GM18873 (cell line): ENCODE results near the gene ABCB11.
A peak's percentile ranks its signal among the peaks of the same experiment; 100 is the strongest.
"Not testable (repeated sequence)": the region's sequence is repeated elsewhere in the genome, so short reads cannot be mapped to it uniquely, and the experiment has no call there.

ENCODE experiments used
- ATAC-seq: cut with Tn5 transposase; IDR thresholded peaks from one replicate; pipeline ENCODE4 v1.9.1; 2021; ENCODE audit warnings: mild to moderate bottlenecking, moderate library complexity, moderate number of reproducible peaks; ENCODE audit not compliant: unreplicated experiment, low FRiP score

ABCB11 gene

DNA sequence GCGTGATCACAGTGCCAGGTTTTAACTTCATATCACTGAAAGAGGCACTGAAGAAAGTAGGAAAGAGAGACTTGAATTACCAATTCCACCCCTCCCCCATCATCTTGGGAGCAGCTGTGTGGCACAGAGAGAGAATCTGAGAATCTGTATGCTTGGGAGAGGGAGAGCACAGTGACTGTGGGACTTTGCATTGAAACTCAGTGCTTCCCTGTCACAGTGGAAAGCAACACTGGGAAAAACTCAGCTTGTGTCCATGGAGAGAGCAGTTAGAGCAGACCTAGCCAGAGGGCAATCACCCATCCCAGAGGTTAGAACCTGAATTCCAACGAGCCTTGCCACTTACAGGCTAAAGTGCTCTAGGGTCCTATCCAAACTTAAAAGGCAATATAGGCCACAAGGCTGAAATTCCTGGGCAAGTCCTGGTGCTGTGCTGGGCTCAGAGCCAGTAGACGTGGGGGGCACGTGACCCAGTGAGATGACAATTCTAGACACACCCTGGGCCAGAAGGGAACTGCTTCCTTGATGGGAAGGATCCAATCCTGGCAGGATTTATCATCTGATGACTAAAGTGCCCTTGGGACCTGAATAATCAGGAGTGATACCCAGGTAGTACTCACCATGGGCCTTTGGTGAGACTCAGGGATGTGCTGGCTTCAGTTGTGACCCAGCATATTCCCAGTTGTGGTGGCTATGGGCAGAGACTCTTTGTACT lies 15.5 kb upstream of the ABCB11 start:
- ATAC-seq, result no peak

DNA sequence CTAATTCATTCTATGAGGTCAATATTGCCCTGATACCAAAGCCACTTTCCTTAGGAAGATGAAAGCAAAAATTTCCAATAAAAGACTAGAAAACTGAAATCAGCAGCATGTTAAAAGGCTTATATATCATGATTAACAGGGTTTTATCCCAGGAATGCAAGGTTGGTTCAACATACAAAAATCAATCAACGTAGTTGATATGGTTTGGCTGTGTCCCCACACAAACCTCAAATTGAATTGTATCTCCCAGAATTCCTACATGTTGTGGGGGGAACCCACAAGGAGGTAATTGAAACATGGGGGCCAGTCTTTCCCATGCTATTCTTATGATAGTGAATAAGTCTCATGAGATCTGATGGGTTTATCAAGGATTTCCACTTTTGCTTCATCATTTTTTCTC lies 11.7 kb upstream of the ABCB11 start:
- no peak for ATAC-seq

DNA sequence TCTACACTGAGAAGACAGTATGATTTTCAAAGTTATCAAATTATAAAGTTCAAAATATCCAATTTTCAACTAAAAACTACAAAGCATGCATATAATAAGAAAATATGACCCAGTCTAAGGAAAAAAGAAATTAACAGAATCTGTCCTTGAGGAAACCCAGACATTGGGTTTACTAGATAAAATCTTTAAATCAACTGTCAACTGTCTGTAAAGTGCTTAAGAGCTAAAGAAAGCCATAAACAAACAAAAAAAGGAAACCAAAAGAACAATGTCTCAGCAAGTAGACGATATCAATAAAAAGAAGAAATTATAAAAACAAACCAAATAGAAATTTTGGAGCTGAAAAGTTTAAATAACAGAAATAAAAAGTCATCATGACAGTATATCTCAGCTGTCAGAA lies 10.5 kb upstream of the ABCB11 start:
- ATAC-seq, result no peak

DNA sequence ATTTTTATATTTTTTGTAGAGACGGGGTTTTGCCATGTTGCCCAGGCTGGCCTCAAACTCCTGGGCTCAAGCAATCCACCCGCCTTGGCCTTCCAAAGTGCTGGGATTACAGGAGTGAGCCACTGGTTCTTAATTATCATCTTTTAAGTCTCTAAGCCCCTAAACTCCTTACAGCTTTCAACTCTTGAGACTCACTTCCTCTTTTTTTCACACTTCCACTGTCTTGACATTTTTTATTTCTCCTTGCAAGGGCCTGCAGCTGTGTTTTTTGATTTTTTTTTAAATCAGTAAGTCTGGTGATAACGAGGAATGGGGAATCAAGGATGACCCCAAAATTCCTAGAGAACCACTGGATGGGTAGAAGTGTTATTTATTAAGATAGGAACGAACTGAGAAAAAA lies 8.6 kb upstream of the ABCB11 start:
- ATAC-seq, result no peak

DNA sequence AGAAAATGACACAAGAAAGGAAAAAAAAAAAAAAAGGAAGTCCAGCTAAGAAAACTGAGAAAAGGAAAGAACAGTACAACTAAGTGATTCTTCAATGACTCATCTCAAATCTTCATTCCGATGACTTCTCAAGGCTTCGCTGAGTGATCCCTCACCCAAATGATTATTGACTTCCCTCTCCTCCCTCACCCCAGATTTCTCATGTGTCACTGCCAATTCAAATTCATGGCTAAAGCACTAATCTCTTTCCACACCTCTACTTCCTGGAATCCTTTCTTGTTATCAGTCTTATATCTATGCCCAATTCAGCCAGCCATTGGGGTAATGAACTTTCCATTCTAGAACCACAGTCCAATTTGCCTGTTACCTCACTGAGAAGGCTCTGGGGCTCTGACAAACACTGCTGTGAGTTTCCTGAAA lies 7.2 kb upstream of the ABCB11 start:
- peak; percentile 54 for ATAC-seq

DNA sequence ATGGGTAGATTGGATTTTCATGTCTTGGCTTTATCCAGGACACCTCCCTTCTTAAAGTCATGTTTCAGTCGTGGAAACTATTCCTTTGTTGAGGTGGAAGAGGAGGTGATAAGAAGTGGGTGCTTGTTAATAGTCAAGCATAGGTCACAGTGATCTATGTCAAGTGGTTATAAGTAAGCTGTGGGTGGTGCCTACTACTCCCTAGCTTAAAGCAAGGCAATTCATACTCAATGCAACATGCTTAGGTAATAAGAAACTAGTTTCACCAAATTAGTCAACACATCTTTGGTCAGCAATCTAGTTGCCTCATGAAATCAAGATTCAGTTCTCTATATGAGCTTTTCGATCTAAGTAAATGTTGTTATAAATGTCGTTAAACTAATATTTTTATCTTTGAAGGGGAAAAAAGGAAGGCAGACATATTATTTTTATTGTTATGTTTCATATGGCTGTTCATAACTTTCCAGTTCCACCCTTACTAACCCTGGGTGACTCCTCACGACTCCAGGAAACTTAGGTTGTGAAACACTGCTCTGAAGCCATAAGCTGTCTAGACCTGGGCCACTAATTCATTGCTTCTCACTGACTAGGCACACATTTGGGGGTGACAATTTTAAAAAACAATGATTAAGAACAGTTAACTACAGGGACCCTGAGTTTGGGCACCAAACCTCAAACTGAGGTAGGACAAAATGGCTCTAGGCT lies 5.8 kb upstream of the ABCB11 start:
- ATAC-seq, result peak; percentile 81

DNA sequence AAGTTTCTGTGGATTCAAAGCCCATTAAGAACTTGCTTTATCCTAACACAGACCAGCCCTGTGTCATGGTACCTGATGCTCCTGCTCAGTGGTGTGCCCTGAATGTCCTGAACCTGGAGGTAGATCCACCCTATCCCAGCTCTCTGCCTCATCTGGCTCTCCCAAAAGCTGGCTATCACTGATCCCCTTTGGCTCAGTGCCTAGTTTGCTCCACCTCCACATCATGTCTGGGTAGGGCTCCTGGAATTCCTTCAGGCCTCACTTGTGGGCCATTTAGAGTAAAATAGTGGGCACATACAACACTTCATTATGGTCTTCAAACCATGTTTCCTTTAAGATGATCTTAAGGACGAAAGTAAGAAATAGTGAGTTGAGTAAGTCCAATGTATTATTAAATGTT lies 4.8 kb upstream of the ABCB11 start:
- ATAC-seq, result no peak

DNA sequence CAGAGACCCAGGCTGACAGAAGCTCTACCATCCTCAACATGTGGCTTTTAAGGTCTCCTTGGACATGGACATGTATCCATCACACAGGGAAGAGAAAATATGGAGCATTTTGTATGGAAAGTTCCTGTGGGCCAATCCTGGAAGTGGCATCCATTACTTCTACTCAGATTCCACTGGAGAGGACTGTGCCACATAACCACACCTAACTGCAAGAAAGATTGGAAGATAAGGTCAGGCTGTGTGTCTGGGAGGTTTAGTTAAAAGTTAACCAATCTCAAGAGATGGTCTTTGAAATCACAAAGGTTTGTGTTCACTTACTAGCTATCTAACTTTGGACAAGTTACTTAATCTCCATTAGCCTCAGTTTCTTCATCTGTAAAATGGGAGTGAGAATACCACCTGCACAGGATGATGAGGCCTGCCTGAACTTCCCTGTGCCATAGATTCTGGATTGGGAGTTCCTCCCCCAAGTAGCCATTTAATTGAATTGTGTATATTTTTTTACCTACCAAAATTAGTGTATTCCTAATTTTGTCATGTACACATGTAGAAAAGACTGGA lies 3.9 kb upstream of the ABCB11 start:
- ATAC-seq, result no peak

DNA sequence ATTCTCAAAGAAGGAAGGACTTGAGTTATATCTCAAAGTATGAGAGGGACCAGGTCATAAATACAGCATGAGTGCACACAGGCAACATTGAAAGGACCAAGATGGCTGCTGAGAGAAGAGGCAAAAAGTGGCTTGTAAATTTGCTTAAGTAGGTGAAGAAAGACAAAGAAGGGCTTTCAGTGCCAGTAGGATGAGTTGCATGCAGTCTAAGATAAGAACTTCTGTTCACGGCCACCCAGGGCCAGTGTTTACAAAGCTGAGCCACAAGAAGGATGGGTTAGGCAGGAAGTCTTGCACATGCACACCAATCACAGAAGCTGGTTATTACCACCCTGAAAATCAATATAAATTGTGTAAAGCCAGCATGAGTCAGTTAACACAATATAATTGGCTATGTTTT lies 3.1 kb upstream of the ABCB11 start:
- ATAC-seq, result no peak

DNA sequence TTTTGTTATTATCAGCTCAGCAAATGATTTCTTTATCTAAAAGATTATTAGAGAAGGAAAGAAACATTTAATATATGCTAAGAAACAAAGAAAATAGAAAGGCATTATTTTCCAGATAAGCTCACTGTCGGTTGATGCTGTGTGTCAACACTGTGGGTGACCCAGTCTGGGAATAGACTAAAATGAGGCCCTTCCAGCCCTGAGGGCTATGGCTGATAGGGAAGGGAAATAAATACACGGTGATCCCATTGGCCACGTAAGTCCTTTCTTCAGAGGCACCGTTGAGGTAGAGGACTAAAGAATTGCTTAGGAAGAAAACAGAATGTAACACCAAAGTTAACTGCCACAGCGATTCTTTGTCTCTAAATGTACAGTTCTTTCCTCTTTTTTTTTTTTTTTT lies 1.8 kb downstream of the ABCB11 start:
- no peak for ATAC-seq

DNA sequence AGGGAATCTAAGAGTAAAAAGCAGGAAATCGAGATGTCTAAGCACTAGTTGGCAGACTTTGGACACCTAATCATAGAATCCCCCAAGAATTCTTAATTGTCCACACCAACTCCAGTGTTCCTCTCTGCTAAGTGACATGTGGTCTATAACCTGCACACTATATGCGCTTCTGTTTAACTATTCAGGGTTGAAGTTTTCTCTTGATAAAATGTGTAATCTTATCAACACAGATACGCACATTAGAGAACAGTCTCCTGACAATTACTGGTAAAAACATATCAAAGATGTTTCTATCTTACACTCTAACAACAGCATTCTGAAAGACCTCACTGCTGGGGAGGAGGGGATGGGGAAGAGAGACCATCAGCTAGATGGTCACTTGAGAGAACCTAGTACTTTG lies 3.9 kb downstream of the ABCB11 start:
- ATAC-seq, result no peak

DNA sequence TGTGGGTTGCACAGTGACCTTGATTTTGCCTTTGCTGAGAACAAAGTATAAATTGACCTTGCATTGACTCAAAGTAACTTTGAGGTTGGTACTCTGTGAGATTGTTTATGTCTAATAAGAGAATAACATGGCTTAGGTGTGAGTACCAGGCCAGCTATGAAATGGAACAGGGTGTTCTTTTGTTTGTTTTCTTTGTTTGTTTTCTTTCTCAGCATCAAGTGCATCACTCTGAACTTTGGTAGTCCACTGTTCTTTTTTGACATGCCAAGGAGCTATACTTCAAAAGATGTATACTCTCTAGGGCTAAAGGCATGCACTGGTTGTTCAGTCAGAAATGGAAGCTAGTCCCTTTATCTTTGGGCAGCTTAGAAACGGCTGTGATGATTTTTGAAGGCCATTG lies 5.1 kb downstream of the ABCB11 start:
- no peak for ATAC-seq

DNA sequence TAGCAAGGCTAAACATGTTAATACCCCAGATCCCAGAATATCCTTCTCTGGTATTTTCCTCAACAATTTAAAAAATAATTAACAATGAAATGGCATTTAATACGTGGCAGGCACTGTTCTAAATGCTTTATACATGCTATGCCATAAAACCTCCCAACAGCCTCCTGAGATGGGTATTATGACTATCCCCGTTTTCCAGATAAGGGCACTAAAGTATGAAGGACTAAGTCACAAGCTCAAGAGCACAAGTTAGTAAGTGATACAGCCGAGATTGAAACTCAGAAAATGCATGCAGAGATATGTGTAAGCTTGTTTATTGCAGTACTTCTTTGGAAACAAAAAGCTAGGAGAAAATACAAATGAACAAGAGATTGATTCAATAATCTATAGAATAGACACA lies 8.0 kb downstream of the ABCB11 start:
- ATAC-seq, result no peak

DNA sequence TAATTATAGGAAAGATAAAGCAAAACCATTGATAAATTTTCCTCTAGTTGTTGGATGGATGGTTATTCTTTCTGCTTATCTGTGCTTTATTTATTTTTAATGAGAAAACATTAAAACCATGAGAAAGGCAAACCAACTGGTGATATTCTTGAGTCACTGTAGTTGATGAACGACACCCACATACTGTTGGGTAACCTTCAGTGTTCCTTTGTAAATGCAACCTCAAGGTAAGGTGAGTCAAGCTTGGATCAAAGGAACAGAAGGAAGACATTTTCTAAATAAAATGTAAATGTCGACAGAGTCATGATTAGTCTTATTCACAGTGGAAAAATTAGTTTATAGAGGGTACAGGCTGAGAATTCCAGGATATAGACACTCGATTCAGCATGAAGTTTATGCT lies 12.7 kb downstream of the ABCB11 start:
- no peak for ATAC-seq

DNA sequence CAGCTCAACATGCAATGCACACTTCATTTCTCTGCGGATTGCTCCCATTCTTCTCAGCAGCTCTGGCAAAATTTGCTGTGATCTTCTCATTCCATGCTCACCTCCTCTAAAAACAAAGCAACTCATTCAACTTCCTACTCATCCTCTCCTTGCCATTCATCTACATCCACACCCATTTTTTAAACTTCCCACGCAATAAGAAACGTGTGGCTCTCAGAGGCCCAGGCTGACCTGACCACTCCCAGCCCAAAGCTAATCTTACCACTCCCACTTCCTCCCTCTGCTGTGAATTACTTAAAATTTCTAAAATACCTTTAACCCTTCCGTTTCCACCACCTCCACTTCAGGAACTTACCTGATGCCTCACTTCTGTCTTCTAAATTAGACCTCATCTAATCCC lies 15.2 kb downstream of the ABCB11 start:
- no peak for ATAC-seq

DNA sequence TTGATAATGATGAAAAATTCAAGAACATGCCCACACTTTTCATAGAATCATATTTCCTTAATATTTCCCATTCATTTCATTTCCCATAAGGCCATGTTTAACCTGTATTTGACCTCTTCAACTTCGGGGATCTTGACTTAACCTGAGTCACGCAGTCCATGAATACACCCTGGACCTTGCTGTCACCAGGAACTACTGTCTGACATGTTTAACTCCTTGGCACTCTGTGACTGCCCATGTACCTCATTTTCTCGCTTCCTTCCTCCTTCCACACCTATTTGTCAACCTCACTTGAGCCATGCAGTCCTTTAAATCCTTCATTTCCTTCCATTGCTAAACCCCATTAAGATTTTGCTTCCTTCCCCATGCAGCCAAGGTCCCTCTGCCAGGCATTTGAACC lies 16.3 kb downstream of the ABCB11 start:
- ATAC-seq, result no peak

DNA sequence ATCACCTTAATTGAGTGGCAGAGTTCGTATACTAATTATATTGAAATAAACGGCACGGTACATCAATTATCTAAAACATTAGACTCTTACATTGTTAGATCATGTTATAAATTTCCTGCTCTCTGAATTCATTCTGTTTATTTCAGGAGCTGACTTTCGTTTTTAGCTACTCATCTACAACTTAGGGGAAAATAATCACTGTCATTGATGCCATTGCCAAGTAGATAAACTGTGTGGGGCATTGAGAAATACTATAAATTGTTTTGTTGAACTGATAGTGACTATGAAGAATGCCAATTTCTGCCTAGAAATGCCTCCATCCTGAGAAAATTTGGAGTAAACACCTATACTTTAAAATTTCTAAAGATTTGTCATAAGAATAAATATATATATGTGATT lies 17.5 kb downstream of the ABCB11 start:
- ATAC-seq, result no peak

DNA sequence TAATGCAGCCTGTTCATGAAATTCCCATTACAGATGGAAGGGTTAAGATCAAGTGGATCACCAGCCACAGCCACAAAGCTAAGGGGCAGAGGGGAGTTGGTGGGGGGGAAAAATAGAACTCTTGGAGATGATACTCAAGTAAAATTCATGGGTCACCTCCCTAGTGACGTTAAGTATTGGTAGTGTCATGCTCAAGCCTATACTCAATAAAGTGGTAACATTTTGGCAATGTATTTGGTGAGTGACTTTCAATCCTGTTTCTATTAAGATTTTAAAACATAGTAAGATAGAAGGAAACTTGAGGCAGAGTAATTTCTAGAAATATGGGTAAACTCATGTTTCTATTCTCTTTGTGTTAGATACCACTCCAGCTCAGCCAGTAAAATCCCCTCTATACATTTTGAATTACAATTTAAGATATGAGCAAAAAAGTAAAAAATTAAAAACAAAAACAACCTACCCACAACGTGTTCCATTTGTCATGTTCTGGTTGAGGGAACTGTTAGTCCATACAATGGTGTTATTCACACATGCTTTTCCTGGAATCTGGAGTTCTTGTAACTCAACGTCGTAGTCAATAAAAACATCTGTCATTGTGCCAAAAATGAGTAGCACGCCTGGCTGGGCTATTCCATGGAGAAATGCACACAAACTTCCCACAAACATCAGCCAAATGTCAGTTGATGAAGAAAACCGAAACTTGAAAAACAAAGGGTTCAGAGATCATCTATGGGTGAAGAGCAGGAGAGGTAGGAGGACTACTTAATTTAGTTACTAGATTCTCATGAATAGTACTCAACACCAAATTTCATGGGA lies 18.1 kb downstream of the ABCB11 start:
- no peak for ATAC-seq

DNA sequence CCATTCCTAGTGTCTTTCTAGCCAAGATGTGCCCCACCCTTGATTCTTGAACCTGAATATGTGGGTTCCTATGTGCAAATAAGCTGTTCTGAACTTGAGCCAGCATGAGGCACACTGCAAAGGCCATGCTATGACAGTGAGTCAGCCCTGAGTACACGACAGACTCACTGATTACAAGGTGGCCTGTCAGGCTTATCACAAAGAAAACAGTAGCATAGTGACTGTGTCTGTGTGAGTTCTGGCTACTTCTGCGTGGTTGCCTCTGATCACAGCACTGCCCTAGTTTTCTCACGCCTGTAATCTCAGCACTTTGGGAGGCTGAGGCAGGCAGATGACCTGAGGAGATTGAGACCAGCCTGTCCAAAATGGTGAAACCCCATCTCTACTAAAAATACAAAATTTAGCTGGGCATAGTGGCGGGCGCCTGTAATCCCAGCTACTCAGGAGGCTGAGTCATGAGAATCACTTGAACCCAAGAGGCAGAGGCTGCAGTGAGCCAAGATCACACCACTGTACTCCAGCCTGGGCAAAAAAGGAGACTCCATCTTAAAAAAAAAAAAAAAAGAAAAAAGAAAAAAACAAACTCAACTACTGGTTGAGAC lies 18.8 kb downstream of the ABCB11 start:
- ATAC-seq, result not testable (repeated sequence)

DNA sequence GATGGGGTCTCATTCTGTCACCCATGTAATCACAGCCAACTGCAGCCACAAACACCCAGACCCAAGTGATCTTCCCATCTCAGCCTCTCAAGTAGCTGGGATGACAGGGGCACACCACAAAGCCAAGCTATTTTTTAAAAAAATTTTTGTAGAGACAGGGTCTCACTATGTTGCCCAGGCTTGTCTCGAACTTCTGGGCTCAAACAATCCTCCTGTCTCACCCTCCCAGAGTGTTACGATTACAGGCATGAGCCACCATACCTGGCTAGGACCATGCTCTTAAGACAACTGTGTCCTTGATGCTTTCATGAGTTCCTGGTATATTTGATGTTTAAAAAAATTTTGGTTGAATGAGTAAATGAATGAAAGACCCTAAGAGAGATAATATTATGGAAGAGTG lies 19.4 kb downstream of the ABCB11 start:
- ATAC-seq, result no peak
